Measurements from ENCODE around the gene ANKRD9.

DNA sequence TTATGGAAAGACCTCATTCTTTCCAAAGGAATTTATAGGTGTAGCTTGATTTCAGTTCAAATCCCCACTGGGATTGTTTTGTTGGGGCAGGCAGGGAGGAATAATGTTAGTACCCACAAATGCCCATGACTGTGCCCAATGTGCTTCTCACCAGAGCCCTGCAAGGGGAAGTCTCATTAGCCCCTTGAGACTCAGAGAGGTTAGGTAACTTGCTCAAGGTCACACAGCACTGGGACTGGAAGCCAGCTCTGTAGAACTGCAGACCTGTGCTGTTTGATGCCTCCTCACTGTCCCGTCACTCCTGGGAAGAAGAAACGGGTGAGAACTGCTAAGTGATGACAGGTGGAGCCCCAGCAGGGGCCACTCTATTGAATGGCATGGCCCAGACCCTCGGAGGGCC is 8.9 kb downstream of the ANKRD9 start:
- TF ChIP-seq CTCF (conservative IDR thresholded peaks at IDR 0.05 in 1 of 2, IDR thresholded peaks at IDR 0.05 in 1 of 2; ENCODE audit: low read depth in 1 of 2, low read length in 2 of 2), result no peak
- no peak for TF ChIP-seq EZH2 (IDR thresholded peaks at IDR 0.05; ENCODE audit: low read length, missing control alignments)

Measured in fibroblast of lung (primary cell).